GM13977 (cell line): ENCODE data around the gene PCAT6.
"Not testable (repeated sequence)": the region's sequence is repeated elsewhere in the genome, so short reads cannot be mapped to it uniquely, and the experiment has no call there.

Experiments
- DNase-seq: peaks from one replicate; pipeline ENCODE4 v3.0.0; 2012; ENCODE audit warnings: low spot score
- in situ Hi-C: fragments of 300-500 bp; cut with MboI; formaldehyde crosslinking; loops from one replicate; pipeline ENCODE4 v1.12.0; 2022; ENCODE audit warnings: low sequenced_read_pairs, low pct_unique_long_range_greater_than_20kb, mixed read lengths, inconsistent platforms; ENCODE audit not compliant: unreplicated experiment
- TF ChIP-seq, protein P1 (sequence below): IDR thresholded peaks from 2 replicates; pipeline ENCODE4 v1.5.1; 2012; ENCODE audit warnings: mild to moderate bottlenecking, control low read depth; ENCODE audit not compliant: insufficient read depth; ENCODE audit errors: extremely low read depth, missing control alignments

PCAT6 gene

DNA sequence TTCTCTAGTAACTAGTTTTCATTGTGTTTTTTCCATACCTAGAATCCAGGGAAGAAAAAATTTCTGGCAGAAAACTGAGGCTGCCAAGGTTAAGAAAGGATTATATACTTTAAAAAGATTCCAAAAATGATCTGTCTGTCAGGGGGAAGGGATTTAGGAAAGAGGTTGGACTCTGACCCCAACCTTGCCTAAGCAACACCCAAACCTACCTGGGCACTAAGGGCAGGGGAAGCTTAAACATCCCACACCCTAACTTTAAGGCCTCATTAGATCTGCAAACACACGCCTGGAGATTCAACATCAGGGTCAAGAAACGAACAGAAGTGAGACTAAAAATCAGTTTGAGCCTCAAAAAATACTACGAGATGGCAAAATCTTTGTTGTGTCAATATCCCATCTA, 22.0 kb upstream of the PCAT6 start:
- TF ChIP-seq, protein P1, sequence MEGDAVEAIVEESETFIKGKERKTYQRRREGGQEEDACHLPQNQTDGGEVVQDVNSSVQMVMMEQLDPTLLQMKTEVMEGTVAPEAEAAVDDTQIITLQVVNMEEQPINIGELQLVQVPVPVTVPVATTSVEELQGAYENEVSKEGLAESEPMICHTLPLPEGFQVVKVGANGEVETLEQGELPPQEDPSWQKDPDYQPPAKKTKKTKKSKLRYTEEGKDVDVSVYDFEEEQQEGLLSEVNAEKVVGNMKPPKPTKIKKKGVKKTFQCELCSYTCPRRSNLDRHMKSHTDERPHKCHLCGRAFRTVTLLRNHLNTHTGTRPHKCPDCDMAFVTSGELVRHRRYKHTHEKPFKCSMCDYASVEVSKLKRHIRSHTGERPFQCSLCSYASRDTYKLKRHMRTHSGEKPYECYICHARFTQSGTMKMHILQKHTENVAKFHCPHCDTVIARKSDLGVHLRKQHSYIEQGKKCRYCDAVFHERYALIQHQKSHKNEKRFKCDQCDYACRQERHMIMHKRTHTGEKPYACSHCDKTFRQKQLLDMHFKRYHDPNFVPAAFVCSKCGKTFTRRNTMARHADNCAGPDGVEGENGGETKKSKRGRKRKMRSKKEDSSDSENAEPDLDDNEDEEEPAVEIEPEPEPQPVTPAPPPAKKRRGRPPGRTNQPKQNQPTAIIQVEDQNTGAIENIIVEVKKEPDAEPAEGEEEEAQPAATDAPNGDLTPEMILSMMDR, result no peak
- in situ Hi-C loops, result no loop called here

DNA sequence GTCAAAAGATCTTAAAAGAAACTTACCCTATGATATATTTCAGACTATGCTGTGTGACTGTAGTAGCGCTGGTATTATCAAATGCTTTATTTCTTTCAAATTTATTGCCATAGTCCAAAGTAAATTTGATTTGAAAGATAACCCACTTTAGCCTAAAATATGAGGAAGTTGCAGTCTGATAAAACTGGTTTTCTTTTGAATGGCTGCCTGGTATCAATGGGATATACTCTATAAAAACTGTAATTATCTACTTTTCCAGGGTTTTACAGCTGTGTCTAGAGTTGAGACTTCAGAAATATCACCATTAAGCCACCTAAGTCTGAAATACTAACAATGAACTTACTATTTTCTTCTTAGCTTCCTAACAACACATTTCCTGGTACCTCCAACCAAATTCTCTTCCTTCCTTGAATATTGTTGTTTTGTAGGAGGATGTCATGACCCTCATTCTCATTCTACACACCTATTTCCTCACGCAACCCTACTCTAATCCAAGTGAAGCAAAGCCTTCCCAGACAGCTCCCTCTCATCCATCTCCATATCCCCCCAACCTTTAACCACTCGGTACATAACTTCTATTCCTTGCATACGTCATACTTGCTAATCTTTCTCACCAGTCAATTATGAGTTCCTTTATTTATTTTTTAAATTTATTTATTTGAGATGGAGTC, 19.5 kb upstream of the PCAT6 start:
- no peak for DNase-seq
- TF ChIP-seq, protein P1, result no peak
- in situ Hi-C loops, result no loop called here

More for the DNA sequence above, 22.0 kb upstream of the PCAT6 start:
- DNase-seq, result no peak

DNA sequence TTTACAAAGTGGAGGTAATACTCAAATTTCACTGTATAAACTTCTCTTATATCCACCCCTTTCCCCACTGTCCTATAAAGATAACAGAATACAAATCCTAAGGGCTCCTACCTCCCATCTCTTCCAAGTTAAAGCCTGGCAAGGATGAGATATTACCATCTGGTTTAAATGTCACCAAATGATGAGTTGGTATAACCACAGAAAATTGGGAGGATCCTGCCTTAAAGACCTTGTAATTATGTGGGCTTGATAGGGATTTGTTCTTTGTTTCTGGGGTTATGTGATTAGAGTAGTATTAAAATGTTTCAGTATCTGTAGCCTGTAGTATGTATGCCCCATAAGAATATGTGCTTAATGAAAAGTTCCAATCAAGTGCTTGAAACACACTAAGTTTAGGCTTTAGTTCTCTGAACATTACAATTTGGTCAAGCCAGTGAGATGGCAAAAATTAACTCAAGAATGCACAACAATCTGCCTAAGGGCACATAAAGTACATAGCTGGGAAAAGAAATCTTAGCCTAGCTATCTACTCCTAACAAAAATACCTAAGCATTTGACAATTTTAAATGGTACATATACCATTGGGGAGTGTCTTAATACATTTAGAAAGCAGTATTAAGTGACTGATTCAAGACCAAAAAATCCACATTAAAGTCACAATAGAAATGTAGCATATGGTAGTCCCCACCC, 16.6 kb upstream of the PCAT6 start:
- no peak for DNase-seq
- TF ChIP-seq, protein P1, result no peak
- in situ Hi-C loops, result no loop called here

DNA sequence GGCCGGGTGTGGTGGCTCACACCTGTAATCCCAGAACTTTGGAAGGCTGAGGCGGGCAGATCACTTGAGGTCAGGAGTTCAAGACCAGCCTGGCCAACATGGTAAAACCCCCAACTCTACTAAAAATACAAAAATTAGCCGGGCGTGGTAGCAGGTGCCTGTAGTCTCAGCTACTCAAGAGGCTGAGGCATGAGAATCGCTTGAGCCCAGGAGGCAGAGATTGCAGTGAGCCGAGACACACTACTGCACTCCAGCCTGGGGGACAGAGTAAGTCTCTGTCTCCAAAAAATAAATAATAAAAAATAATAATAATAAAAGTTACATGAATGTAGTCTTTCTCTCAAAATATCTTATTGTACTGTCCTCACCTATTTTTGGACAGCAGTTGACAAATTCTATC, 15.8 kb upstream of the PCAT6 start:
- in situ Hi-C loops, DNase-seq: not testable (repeated sequence)

DNA sequence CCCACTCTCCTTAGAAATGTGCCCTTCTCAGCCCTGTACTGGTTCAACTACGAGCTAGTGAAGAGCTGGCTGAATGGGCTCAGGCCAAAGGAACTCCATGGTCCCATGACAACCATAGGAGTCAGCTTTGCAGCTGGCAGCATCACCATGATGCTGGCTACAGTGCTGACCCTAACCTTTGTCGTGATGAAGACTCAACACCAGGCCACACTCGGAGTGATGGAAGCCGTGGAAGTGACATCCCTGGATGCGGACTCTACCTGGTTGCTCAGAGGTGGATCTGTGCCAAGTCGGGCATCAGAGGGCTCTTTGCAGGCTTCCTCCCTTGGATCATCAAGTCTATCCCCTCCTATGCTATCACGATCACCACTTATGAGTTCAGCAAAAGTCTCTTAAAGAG, 14.1 kb upstream of the PCAT6 start:
- in situ Hi-C loops, result no loop called here
- TF ChIP-seq, protein P1, result no peak
- no peak for DNase-seq

DNA sequence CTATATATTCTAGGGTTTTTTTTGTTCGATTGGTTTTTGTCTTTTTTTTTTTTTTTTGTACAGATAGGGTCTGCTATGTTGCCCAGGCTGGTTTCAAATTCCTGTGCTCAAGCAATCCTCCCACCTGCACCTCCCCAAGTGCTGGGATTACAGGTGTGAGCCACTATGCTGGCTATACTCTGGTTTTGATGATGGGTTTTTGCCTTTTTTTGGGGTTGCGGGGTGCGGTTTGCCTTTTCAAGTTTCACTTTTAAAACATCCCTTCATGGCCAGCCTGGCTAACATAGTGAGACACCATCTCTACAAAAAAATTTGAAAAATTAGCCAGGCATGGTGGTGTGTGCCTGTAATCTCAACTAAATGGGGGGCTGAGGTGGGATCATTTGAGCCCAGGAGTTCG, 12.5 kb upstream of the PCAT6 start:
- in situ Hi-C loops, result no loop called here
- no peak for DNase-seq
- TF ChIP-seq, protein P1, result no peak

DNA sequence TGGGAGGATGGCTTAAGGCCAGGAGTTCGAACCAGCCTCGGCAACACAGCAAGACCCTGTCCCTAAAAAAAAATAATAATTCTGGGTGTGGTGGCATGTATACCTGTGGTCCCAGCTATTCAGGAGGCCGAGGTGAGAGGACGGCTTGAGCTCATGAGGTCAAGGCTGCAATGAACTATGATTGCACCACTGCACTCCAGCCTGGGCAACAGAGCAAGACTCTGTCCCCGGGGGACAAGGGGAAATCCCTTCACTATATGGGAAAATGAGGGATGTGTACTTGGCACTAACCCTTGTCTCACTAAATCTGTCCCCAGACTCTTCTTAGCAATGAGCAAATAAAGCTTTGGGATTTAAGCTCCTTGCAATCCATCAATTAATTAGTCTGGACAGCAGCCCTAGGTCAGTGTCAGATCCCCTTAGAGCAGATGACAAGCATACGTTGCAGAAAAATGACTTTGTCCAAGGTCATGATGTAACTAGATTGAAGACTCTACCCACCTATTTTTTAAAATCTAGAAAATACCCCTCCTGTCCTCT, 11.9 kb upstream of the PCAT6 start:
- in situ Hi-C loops, result no loop called here
- no peak for DNase-seq
- TF ChIP-seq, protein P1, result no peak
